HL-60 (cell line): ENCODE results near the gene SULT2B1.

ENCODE experiments used
- DNase-seq, 2 experiments: peaks; one replicate each; pipeline ENCODE4 v3.0.0-alpha.2; 2010 to 2020; ENCODE audit warnings: low read depth in 1 of 2, low spot score in 1 of 2
- H3K27ac ChIP-seq: fragments of 250-450 bp; sonication (Bioruptor Pico); replicated peaks from 2 replicates; pipeline ENCODE4 v1.5.1; 2020; ENCODE audit warnings: mild to moderate bottlenecking, moderate library complexity
- H3K27me3 ChIP-seq: fragments of 250-450 bp; sonication (Bioruptor Pico); 2 replicates; pipeline ENCODE4 v1.5.1; 2021; ENCODE audit warnings: mild to moderate bottlenecking, moderate library complexity; ENCODE audit not compliant: insufficient read depth, poor library complexity, severe bottlenecking
- H3K4me3 ChIP-seq: replicated peaks from 2 replicates; pipeline ENCODE4 v1.5.1; 2011; ENCODE audit warnings: mild to moderate bottlenecking, control low read depth, low read length; ENCODE audit not compliant: insufficient read depth
- GABPA ChIP-seq: IDR thresholded peaks from 2 replicates; pipeline ENCODE4 v1.6.1; 2012; ENCODE audit warnings: low read depth
- POLR2AphosphoS5 ChIP-seq: IDR thresholded peaks from 2 replicates; pipeline ENCODE4 v1.6.1; 2012; ENCODE audit warnings: low read depth
- SPI1 ChIP-seq: IDR thresholded peaks from 2 replicates; pipeline ENCODE4 v1.6.1; 2012; ENCODE audit warnings: low read depth, mild to moderate bottlenecking, borderline replicate concordance
- TF ChIP-seq, protein P1 (sequence below): IDR thresholded peaks from one replicate; pipeline ENCODE4 v1.5.1; 2011; ENCODE audit warnings: low read length, control low read depth, inconsistent platforms; ENCODE audit not compliant: insufficient read depth
- TF ChIP-seq, protein P2 (sequence below): IDR thresholded peaks from 2 replicates; pipeline ENCODE4 v1.6.1; 2012; ENCODE audit warnings: low read depth; ENCODE audit not compliant: insufficient replicate concordance

SULT2B1 gene

DNA sequence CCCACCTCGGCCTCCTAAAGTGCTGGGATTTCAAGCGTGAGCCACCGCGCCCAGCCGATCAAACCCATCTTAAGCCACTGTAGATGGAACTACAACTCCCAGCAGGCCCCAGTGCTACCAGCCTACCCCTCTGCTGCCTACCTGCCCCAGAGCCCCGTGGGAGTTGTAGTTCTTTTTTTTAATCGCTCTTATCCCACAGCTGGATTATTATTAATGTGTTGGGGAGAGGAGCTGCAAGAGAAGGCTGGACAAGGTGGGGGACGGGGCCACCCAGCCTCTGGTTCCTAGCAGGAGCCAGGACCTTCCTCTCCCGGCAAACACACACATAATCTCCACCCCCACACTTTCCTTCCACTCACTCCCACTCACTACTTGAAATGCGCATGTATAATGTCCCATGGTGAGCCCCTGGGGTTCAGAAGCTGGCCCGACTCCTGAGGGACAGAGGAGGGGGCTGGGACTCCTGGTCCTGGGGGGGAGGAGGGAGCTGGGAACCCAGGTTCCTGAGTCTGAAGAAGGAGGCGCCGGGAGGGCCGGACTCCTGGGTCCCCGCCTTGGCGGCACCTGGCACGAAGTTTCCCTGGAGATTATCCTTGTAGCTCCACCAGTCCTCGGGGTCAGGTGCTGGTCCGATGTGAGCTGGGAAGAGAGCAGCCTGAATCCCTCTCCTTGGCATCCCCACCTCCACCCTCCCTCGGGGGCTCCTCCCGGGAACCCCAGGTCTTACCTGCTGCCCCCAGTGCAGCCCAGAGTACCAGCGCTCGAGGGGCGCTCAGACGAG, 93.1 kb downstream of the SULT2B1 start:
- H3K27ac ChIP-seq: no peak overlapping the region
- no peak overlapping the region for H3K4me3 ChIP-seq
- TF ChIP-seq, protein P1, sequence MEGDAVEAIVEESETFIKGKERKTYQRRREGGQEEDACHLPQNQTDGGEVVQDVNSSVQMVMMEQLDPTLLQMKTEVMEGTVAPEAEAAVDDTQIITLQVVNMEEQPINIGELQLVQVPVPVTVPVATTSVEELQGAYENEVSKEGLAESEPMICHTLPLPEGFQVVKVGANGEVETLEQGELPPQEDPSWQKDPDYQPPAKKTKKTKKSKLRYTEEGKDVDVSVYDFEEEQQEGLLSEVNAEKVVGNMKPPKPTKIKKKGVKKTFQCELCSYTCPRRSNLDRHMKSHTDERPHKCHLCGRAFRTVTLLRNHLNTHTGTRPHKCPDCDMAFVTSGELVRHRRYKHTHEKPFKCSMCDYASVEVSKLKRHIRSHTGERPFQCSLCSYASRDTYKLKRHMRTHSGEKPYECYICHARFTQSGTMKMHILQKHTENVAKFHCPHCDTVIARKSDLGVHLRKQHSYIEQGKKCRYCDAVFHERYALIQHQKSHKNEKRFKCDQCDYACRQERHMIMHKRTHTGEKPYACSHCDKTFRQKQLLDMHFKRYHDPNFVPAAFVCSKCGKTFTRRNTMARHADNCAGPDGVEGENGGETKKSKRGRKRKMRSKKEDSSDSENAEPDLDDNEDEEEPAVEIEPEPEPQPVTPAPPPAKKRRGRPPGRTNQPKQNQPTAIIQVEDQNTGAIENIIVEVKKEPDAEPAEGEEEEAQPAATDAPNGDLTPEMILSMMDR: no peak
- TF ChIP-seq SPI1: no peak
- TF ChIP-seq POLR2AphosphoS5: no peak
- TF ChIP-seq, protein P2, sequence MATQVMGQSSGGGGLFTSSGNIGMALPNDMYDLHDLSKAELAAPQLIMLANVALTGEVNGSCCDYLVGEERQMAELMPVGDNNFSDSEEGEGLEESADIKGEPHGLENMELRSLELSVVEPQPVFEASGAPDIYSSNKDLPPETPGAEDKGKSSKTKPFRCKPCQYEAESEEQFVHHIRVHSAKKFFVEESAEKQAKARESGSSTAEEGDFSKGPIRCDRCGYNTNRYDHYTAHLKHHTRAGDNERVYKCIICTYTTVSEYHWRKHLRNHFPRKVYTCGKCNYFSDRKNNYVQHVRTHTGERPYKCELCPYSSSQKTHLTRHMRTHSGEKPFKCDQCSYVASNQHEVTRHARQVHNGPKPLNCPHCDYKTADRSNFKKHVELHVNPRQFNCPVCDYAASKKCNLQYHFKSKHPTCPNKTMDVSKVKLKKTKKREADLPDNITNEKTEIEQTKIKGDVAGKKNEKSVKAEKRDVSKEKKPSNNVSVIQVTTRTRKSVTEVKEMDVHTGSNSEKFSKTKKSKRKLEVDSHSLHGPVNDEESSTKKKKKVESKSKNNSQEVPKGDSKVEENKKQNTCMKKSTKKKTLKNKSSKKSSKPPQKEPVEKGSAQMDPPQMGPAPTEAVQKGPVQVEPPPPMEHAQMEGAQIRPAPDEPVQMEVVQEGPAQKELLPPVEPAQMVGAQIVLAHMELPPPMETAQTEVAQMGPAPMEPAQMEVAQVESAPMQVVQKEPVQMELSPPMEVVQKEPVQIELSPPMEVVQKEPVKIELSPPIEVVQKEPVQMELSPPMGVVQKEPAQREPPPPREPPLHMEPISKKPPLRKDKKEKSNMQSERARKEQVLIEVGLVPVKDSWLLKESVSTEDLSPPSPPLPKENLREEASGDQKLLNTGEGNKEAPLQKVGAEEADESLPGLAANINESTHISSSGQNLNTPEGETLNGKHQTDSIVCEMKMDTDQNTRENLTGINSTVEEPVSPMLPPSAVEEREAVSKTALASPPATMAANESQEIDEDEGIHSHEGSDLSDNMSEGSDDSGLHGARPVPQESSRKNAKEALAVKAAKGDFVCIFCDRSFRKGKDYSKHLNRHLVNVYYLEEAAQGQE: no peak
- no peak for TF ChIP-seq GABPA
- H3K27me3 ChIP-seq: no peaks in the 10 kb centered on the region
- peak in 1 of 2 experiments; percentile 72 for DNase-seq

DNA sequence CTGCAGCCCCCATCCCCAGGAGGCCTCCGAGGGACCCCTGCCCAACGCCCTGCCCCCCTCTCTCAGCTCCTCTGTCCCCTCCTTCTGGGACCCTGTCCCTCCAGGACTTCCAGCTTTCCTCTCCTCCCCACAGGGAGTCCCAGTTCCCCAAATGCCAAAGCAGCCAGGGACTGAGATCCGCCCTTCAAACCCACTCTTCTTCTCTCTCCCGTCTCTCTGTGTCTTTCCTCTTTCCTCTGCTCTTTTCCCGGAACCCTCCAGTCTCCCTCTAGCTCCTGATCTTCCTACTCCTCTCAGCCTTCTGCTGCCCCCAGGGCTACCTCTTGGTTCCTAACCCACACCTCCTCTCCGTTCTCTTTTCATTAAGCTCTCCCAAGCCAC, 93.6 kb downstream of the SULT2B1 start:
- Histone ChIP-seq H3K27ac (no peak overlapping the region), H3K27me3 (no peaks in the 10 kb centered on the region), H3K4me3 (peak overlapping the region; percentile 43)
- DNase-seq: no peak
- TF ChIP-seq, protein P2: no peak
- no peak for TF ChIP-seq GABPA
- TF ChIP-seq, protein P1: no peak
- TF ChIP-seq SPI1: no peak

DNA sequence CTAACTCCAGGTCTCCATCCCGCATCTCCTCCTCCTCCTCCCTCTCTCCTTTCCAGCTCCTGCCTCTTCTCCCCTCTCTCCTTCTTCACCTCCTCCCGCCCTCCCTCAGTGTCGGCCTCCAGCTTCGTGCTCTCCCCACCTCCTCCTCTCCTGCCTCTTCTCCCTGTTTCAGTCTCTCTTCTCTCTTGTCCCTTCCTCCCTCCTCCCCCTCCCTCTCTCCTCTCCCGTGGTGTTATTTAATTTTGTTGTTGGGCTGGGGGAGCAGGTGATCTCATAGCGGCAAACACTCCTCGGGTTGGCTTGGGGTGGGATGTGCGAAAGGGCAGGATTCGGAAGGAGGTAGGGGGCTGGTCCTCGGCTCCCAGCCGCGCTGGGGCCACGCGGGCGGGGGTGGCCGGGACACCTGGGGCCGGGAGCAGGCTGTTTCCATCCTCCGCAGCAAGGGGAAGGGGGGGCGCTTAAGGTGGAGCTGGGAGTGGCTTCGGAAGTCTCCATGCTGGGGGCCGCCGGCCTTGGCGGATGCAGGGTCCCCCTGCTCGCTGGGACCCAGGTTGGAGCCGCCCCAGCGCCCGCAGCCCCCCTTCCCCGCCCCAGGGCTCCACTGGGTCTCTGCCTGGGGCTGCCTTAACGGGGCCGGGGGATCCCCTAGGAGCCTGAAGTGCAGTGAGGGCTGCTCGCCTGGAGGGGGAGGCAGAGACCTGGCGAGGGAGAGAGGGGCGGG, 94.2 kb downstream of the SULT2B1 start, which contains the start of gene CA11:
Gene CA11 (minus strand): TSS at position 187 of the 721 bp plus-strand sequence. CDS start 555 bp downstream, outside the sequence.
- peak in 1 of 2 experiments; percentile 86 for DNase-seq

More for the DNA sequence above, 94.2 kb downstream of the SULT2B1 start, which contains the start of gene CA11:
- Histone ChIP-seq H3K27me3 (no peaks in the 10 kb centered on the region), H3K4me3 (peak within 1 kb of the TSS; percentile 43), H3K27ac (no peak within 1 kb of the TSS)
- TF ChIP-seq, protein P2: no peak
- TF ChIP-seq, protein P1: peak; percentile 52
